ENCODE results near the gene ASB13. TPM values are rescaled to one million over a fixed set of nuclear protein-coding genes. Genes with fewer than 3 reads are reported as not detected.

The ASB13 gene
- total RNA-seq, 1 donor: 14.8 TPM

DNA sequence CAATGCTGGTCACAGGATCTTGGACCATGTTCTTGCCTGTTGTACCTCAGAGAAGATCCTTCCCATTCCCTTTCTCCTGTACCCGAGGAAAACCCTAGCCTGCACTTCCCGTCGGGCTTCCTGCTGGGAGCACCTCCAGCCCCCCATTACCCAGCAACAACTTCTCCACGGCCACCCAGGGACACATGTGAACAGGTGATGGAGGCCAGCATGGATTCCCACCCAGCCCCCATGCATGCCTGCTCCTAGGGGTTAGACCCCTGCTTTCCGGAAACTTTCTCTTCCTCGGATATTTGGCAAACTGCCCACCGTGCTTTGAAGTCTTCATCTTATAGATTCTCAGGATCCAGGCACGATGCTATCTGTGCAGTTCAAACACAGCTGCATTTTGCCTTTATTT is 74.3 kb downstream of the ASB13 start:
- TF ChIP-seq, protein P1, sequence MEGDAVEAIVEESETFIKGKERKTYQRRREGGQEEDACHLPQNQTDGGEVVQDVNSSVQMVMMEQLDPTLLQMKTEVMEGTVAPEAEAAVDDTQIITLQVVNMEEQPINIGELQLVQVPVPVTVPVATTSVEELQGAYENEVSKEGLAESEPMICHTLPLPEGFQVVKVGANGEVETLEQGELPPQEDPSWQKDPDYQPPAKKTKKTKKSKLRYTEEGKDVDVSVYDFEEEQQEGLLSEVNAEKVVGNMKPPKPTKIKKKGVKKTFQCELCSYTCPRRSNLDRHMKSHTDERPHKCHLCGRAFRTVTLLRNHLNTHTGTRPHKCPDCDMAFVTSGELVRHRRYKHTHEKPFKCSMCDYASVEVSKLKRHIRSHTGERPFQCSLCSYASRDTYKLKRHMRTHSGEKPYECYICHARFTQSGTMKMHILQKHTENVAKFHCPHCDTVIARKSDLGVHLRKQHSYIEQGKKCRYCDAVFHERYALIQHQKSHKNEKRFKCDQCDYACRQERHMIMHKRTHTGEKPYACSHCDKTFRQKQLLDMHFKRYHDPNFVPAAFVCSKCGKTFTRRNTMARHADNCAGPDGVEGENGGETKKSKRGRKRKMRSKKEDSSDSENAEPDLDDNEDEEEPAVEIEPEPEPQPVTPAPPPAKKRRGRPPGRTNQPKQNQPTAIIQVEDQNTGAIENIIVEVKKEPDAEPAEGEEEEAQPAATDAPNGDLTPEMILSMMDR (IDR thresholded peaks at IDR 0.05; ENCODE audit: extremely low read depth, low read depth, low read length): no peak
- Histone ChIP-seq H3K27me3 (ENCODE audit: insufficient read depth, low read length) (no peaks in the 10 kb centered on the region), H2AFZ (ENCODE audit: low read length) (no peak overlapping the region), H3K9me3 (ENCODE audit: low read depth, low read length) (no peaks in the 10 kb centered on the region), H3K4me3 (ENCODE audit: insufficient read depth, low read length) (no peak overlapping the region), H3K4me1 (ENCODE audit: insufficient read depth, low read length) (peaks cover 42% of the 10 kb centered on the region), H4K20me1 (ENCODE audit: insufficient read depth, low read length) (no peaks in the 10 kb centered on the region), H3K36me3 (ENCODE audit: insufficient read depth, low read length) (no peaks in the 10 kb centered on the region), H3K27ac (ENCODE audit: low read depth, low read length) (no peak overlapping the region), H3K79me2 (ENCODE audit: insufficient read depth, low read length) (no peaks in the 10 kb centered on the region), H3K4me2 (ENCODE audit: insufficient read depth, low read length) (no peak overlapping the region)
- no peak for DNase-seq (ENCODE audit: insufficient read length, low spot score, missing footprints)

DNA sequence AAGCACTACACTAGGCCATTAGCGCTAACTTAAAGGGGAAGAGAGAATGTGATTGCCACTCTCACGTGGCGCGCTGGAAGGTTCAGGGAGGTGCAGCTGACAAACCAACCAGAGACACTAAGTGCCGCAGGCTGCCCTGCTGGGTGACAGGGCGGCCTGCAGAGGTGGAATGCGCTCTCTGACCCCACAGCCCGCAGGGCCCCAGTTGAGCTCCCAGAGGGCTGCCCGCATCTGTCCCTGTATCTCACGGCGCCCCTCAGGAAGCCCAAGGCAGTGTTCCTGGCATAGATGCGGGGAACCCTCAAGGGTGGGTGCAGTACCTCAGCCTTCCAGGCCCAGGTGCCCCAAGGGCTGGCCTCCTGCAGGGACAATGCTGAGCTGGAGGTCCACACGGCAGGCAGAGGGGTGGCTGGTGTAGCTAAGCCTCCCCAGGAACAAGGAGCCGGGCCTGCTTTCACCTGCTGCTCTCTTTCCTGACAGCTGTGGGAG is 75.0 kb downstream of the ASB13 start:
- H3K4me1 ChIP-seq (ENCODE audit: insufficient read depth, low read length): peaks cover 35% of the 10 kb centered on the region

DNA sequence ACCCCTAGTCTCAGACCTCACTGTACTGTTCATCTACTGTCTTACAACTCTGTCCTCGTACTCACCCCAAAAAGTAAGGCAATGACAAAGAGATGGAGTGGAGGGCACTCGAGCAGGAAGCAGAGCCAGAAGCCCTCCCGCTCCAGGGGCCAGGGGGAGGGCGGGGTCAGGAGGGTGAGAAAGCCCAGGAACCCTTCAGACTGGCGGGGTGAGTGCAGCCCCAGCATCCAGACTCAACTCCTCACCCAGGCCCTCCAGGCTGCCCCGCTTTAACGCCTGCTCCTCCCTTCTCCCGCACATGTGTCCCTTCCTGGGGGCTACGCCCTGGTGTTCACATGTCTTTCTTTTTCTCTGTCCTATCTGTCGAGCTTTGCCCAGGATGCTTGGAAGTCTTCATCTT is 75.6 kb downstream of the ASB13 start:
- Histone ChIP-seq H3K4me1 (ENCODE audit: insufficient read depth, low read length) (peaks cover 29% of the 10 kb centered on the region), H3K79me2 (ENCODE audit: insufficient read depth, low read length) (no peaks in the 10 kb centered on the region), H3K36me3 (ENCODE audit: insufficient read depth, low read length) (no peaks in the 10 kb centered on the region), H3K27ac (ENCODE audit: low read depth, low read length) (no peak overlapping the region), H3K4me3 (ENCODE audit: insufficient read depth, low read length) (no peak overlapping the region), H3K4me2 (ENCODE audit: insufficient read depth, low read length) (no peak overlapping the region), H3K9me3 (ENCODE audit: low read depth, low read length) (no peaks in the 10 kb centered on the region), H3K27me3 (ENCODE audit: insufficient read depth, low read length) (no peaks in the 10 kb centered on the region), H4K20me1 (ENCODE audit: insufficient read depth, low read length) (no peaks in the 10 kb centered on the region), H2AFZ (ENCODE audit: low read length) (no peak overlapping the region)
- TF ChIP-seq, protein P1 (IDR thresholded peaks at IDR 0.05; ENCODE audit: extremely low read depth, low read depth, low read length): no peak
- no peak for DNase-seq (ENCODE audit: insufficient read length, low spot score, missing footprints)

More for the DNA sequence above, 75.0 kb downstream of the ASB13 start:
- Histone ChIP-seq H3K27ac (ENCODE audit: low read depth, low read length) (no peak overlapping the region), H3K36me3 (ENCODE audit: insufficient read depth, low read length) (no peaks in the 10 kb centered on the region), H3K27me3 (ENCODE audit: insufficient read depth, low read length) (no peaks in the 10 kb centered on the region), H3K9me3 (ENCODE audit: low read depth, low read length) (no peaks in the 10 kb centered on the region), H3K4me3 (ENCODE audit: insufficient read depth, low read length) (no peak overlapping the region), H3K79me2 (ENCODE audit: insufficient read depth, low read length) (no peaks in the 10 kb centered on the region), H2AFZ (ENCODE audit: low read length) (no peak overlapping the region), H3K4me2 (ENCODE audit: insufficient read depth, low read length) (no peak overlapping the region), H4K20me1 (ENCODE audit: insufficient read depth, low read length) (no peaks in the 10 kb centered on the region)
- TF ChIP-seq, protein P1 (IDR thresholded peaks at IDR 0.05; ENCODE audit: extremely low read depth, low read depth, low read length): no peak
- no peak for DNase-seq (ENCODE audit: insufficient read length, low spot score, missing footprints)

DNA sequence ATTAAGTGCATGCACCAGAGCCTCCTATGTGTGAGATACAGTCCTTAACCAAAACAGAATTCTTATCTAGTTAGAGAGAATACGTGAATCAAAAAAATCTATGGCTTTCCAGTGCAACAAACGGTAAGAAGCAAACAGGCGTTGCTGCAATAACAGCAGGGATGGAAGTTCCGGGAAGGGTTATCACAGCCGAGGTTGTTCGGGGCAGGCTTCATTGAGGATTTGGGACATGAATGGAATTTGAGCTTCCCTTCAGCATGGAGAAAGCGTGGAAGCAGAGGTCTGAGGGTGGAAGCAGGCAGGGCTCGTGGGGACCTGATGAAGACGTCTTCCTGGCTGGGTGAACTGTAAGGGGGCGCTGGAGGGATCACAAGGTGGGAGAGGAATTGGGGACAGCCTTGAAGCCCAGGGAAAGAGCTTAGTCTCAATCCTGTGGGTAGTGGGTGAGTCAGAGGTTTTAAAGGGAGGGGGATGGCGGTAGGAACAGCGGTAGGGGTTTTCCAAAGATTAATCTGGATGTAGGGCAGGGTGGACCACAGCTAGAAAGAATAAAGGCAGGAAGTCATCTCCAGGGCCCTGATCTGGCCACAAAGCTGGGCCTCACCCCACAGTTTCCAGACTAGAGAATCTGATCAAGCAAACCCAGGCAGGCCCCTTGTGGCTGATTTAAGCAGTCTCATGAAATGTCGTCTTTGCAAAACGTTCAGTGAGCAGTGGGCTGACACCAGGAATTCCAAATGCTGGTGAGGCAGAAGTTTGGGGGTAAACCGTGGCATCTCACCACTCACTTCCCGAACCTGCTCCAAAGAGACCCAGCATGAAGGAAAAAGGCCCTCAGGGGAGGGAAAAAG is 76.5 kb downstream of the ASB13 start:
- TF ChIP-seq, protein P1 (IDR thresholded peaks at IDR 0.05; ENCODE audit: extremely low read depth, low read depth, low read length): peak; percentile 52
- peak overlapping the region; percentile 41 for H3K4me2 ChIP-seq (ENCODE audit: insufficient read depth, low read length)
- peak; percentile 93 for DNase-seq (ENCODE audit: insufficient read length, low spot score, missing footprints)
- H3K79me2 ChIP-seq (ENCODE audit: insufficient read depth, low read length): no peaks in the 10 kb centered on the region
- H3K4me1 ChIP-seq (ENCODE audit: insufficient read depth, low read length): peaks cover 29% of the 10 kb centered on the region
- H3K27ac ChIP-seq (ENCODE audit: low read depth, low read length): peak overlapping the region; percentile 36
- no peak overlapping the region for H3K4me3 ChIP-seq (ENCODE audit: insufficient read depth, low read length)
- no peaks in the 10 kb centered on the region for H3K36me3 ChIP-seq (ENCODE audit: insufficient read depth, low read length)
- H3K27me3 ChIP-seq (ENCODE audit: insufficient read depth, low read length): no peaks in the 10 kb centered on the region
- peak overlapping the region; percentile 91 for H2AFZ ChIP-seq (ENCODE audit: low read length)
- H4K20me1 ChIP-seq (ENCODE audit: insufficient read depth, low read length): no peaks in the 10 kb centered on the region
- H3K9me3 ChIP-seq (ENCODE audit: low read depth, low read length): no peaks in the 10 kb centered on the region
